NK-92 (cell line): ENCODE measurements around the gene CDKAL1.
"Not testable (repeated sequence)": the region's sequence is repeated elsewhere in the genome, so short reads cannot be mapped to it uniquely, and the experiment has no call there.

Source experiments
- DNase-seq: peaks from one replicate; lab custom pipeline; 2025; ENCODE audit not compliant: unreplicated experiment; lab: John Stamatoyannopoulos, UW

Gene CDKAL1

GRCh38 chr6:21087188-21087587 lies 552.9 kb downstream of the CDKAL1 start:
- no peak for DNase-seq

- DNase-seq, result no peak
Observed at GRCh38 chr6:21091411-21091810, 557.2 kb downstream of the CDKAL1 start.

GRCh38 chr6:21092231-21092772 lies 558.0 kb downstream of the CDKAL1 start:
- not testable (repeated sequence) for DNase-seq

- DNase-seq, result no peak
Observed at GRCh38 chr6:21095462-21095861, 561.2 kb downstream of the CDKAL1 start.

GRCh38 chr6:21098134-21098533 lies 563.9 kb downstream of the CDKAL1 start:
- no peak for DNase-seq

GRCh38 chr6:21098744-21099143 lies 564.5 kb downstream of the CDKAL1 start:
- no peak for DNase-seq

GRCh38 chr6:21099338-21100314 lies 565.4 kb downstream of the CDKAL1 start:
- DNase-seq, result no peak

GRCh38 chr6:21100991-21101390 lies 566.7 kb downstream of the CDKAL1 start:
- no peak for DNase-seq

- DNase-seq, result no peak
Observed at GRCh38 chr6:21101694-21102093, 567.4 kb downstream of the CDKAL1 start.

GRCh38 chr6:21102201-21102600 lies 567.9 kb downstream of the CDKAL1 start:
- DNase-seq, result no peak

GRCh38 chr6:21102624-21103023 lies 568.4 kb downstream of the CDKAL1 start:
- DNase-seq, result no peak

GRCh38 chr6:21103626-21104224 lies 569.5 kb downstream of the CDKAL1 start:
- DNase-seq, result no peak

GRCh38 chr6:21104288-21104687 lies 570.0 kb downstream of the CDKAL1 start:
- DNase-seq, result no peak

- no peak for DNase-seq
Observed at GRCh38 chr6:21107796-21108195, 573.5 kb downstream of the CDKAL1 start.

- DNase-seq, result no peak
Observed at GRCh38 chr6:21109391-21110178, 575.3 kb downstream of the CDKAL1 start.

GRCh38 chr6:21110684-21111083 lies 576.4 kb downstream of the CDKAL1 start:
- DNase-seq, result no peak

- DNase-seq, result no peak
Observed at GRCh38 chr6:21111093-21111725, 577.0 kb downstream of the CDKAL1 start.

- no peak for DNase-seq
Observed at GRCh38 chr6:21115111-21115510, 580.9 kb downstream of the CDKAL1 start.

- DNase-seq, result no peak
Observed at GRCh38 chr6:21116736-21117135, 582.5 kb downstream of the CDKAL1 start.

GRCh38 chr6:21118216-21118780 lies 584.0 kb downstream of the CDKAL1 start:
- DNase-seq, result no peak
